ENCODE data around the gene DEDD. TPM values are rescaled to one million over a fixed set of nuclear protein-coding genes. Genes with fewer than 3 reads are reported as not detected.

The DEDD gene
- total RNA-seq, 1 experiment from 2014 or later = 44.7 TPM

DNA sequence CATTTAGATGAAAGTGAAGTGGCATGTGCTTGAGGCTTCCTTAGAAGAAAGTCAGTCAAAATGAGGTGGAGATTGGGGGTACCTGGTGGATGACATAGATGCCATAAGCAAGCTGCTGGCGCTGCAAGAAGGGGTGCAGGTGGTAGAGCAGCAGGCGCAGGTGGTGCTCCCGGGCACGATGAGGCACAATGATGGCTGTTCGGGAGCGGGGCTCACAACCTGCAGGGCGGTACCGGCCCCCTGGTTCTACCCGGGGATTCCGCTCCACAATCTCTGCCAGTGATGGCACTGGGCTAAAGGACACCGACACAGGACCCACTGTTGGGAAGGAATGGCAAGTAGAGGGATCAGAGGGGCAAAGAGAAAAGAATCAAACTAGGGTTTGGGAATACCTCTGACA lies 42.4 kb upstream of the DEDD start:
- TF ChIP-seq, protein P1, sequence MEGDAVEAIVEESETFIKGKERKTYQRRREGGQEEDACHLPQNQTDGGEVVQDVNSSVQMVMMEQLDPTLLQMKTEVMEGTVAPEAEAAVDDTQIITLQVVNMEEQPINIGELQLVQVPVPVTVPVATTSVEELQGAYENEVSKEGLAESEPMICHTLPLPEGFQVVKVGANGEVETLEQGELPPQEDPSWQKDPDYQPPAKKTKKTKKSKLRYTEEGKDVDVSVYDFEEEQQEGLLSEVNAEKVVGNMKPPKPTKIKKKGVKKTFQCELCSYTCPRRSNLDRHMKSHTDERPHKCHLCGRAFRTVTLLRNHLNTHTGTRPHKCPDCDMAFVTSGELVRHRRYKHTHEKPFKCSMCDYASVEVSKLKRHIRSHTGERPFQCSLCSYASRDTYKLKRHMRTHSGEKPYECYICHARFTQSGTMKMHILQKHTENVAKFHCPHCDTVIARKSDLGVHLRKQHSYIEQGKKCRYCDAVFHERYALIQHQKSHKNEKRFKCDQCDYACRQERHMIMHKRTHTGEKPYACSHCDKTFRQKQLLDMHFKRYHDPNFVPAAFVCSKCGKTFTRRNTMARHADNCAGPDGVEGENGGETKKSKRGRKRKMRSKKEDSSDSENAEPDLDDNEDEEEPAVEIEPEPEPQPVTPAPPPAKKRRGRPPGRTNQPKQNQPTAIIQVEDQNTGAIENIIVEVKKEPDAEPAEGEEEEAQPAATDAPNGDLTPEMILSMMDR (conservative IDR thresholded peaks at IDR 0.05) = no peak
- no peak overlapping the region for H4K91ac ChIP-seq (ENCODE audit: insufficient read length, low read depth, low read length)
- H2BK12ac ChIP-seq (ENCODE audit: insufficient read length, low read depth, low read length) = no peak overlapping the region
- no peak overlapping the region for H2AFZ ChIP-seq (ENCODE audit: low read length)
- no peak overlapping the region for H3K23ac ChIP-seq (ENCODE audit: insufficient read length, low read depth, low read length)
- DNase-seq = no peak
- Mint-ChIP-seq H3K27me3 (ENCODE audit: low read depth) (peaks cover 3% of the 10 kb centered on the region), H3K36me3 (ENCODE audit: insufficient read depth in 1 of 3, low read depth in 3 of 3) (peaks cover 21 to 56% (median 56%) of the 10 kb centered on the region in 3 experiments; a peak in 6 of 7 replicates), H3K4me3 (no peak overlapping the region), H3K27ac (no peak overlapping the region), H3K4me1 (peaks cover 19 to 21% of the 10 kb centered on the region in 2 experiments), H3K9me3 (no peaks in the 10 kb centered on the region)
- H3K27me3 ChIP-seq (ENCODE audit: insufficient read depth, low read length) = no peaks in the 10 kb centered on the region
- no peak overlapping the region for H2BK120ac ChIP-seq (ENCODE audit: low read depth, low read length, poor library complexity, severe bottlenecking)
- no peak overlapping the region for H3K9ac ChIP-seq (ENCODE audit: extremely low read depth, insufficient read length, low read length)
- no peaks in the 10 kb centered on the region for H3K79me2 ChIP-seq (ENCODE audit: insufficient read depth, low read length)
- no peak overlapping the region for H3K4me2 ChIP-seq (ENCODE audit: insufficient read depth, insufficient read length, low read length)
- no CpG with 5 or more reads among the region's 11 CpGs for WGBS (ENCODE audit: extremely low coverage, insufficient read length, low lambda C conversion rate)
- peaks cover 6% of the 10 kb centered on the region for H3K23me2 ChIP-seq (ENCODE audit: insufficient read length, low read depth, low read length, poor library complexity, severe bottlenecking)
- no peak overlapping the region for H3K27ac ChIP-seq (ENCODE audit: insufficient read length, low read depth, low read length)
- H4K20me1 ChIP-seq (ENCODE audit: control insufficient read depth, insufficient read depth, insufficient read length) = no peaks in the 10 kb centered on the region
- H3K79me1 ChIP-seq (ENCODE audit: insufficient read depth, low read depth, low read length, poor library complexity, severe bottlenecking) = no peaks in the 10 kb centered on the region
- H2AK5ac ChIP-seq (ENCODE audit: insufficient read length, low read length) = no peak overlapping the region
- no peak overlapping the region for H4K8ac ChIP-seq (replicated peaks; ENCODE audit: insufficient read length, low read depth, low read length)
- H3K56ac ChIP-seq (ENCODE audit: insufficient read length, low read depth, low read length) = no peak overlapping the region
- H3K14ac ChIP-seq (ENCODE audit: insufficient read depth, low read length) = no peak overlapping the region
- H3K4ac ChIP-seq (ENCODE audit: low read depth, low read length) = no peak overlapping the region
- H2BK20ac ChIP-seq (ENCODE audit: low read depth, low read length, poor library complexity, severe bottlenecking) = no peak overlapping the region
- H3K9me3 ChIP-seq (ENCODE audit: control insufficient read depth, low read depth, low read length) = no peaks in the 10 kb centered on the region
- H3K4me1 ChIP-seq (ENCODE audit: insufficient read depth, low read length) = no peaks in the 10 kb centered on the region; the same call in 1 of the 2 replicates
- no peak overlapping the region for H2BK5ac ChIP-seq (ENCODE audit: insufficient read length, low read length)
- no peak overlapping the region for H3K18ac ChIP-seq (ENCODE audit: insufficient read length, low read depth, low read length)
- H3T11ph ChIP-seq (ENCODE audit: low read length) = no peak overlapping the region
- H2BK15ac ChIP-seq (ENCODE audit: low read depth, low read length) = no peak overlapping the region
- H4K5ac ChIP-seq (ENCODE audit: insufficient read length, low read depth, low read length) = no peak overlapping the region
